T47D (cell line): ENCODE results near the gene VSX2.
A peak's percentile ranks its signal among the peaks of the same experiment; 100 is the strongest.

ENCODE experiments used
- DNase-seq, 2 experiments: peaks; one replicate each; pipeline versions ENCODE4 v3.0.0 to v3.0.0-alpha.2; 2011 to 2012; ENCODE audit warnings: low read depth in 1 of 2, low spot score in 1 of 2
- JUND ChIP-seq: IDR thresholded peaks from 2 replicates; pipeline ENCODE4 v1.6.1; 2012; ENCODE audit warnings: low read depth
- in situ Hi-C: cut with HindIII; loops from 2 replicates; pipeline ENCODE4 v1.10.0; 2016; ENCODE audit warnings: low sequenced_read_pairs, low pct_unique_long_range_greater_than_20kb

The VSX2 gene

GRCh38 chr14:74271365-74271764 is 32.1 kb downstream of the VSX2 start:
- no peak for TF ChIP-seq JUND
- in situ Hi-C loops, result no loop called here
- DNase-seq, result no peak

- in situ Hi-C loops, result no loop called here
- TF ChIP-seq JUND, result no peak
- DNase-seq, result peak in 1 of 2 experiments; percentile 37
Measured at GRCh38 chr14:74275241-74275841, 36.1 kb downstream of the VSX2 start.

- DNase-seq, result no peak
- in situ Hi-C loops, result no loop called here
- TF ChIP-seq JUND, result no peak
Measured at GRCh38 chr14:74278080-74278479, 38.8 kb downstream of the VSX2 start.

GRCh38 chr14:74281069-74281468 is 41.8 kb downstream of the VSX2 start:
- no peak for TF ChIP-seq JUND
- in situ Hi-C loops, result no loop called here
- no peak for DNase-seq

GRCh38 chr14:74286736-74287135 is 47.5 kb downstream of the VSX2 start:
- in situ Hi-C loops, result no loop called here
- TF ChIP-seq JUND, result no peak

GRCh38 chr14:74289801-74290200 is 50.6 kb downstream of the VSX2 start:
- in situ Hi-C loops, result no loop called here
- no peak for TF ChIP-seq JUND
- DNase-seq, result no peak

More at GRCh38 chr14:74286736-74287135, 47.5 kb downstream of the VSX2 start:
- DNase-seq, result no peak

GRCh38 chr14:74290415-74290814 is 51.2 kb downstream of the VSX2 start:
- TF ChIP-seq JUND, result no peak
- DNase-seq, result peak in 1 of 2 experiments; percentile 50
- in situ Hi-C loops, result no loop called here

- in situ Hi-C loops, result no loop called here
- TF ChIP-seq JUND, result no peak
- no peak for DNase-seq
Measured at GRCh38 chr14:74292061-74292460, 52.8 kb downstream of the VSX2 start.

GRCh38 chr14:74293606-74294005 is 54.4 kb downstream of the VSX2 start:
- no peak for TF ChIP-seq JUND
- no peak for DNase-seq
- in situ Hi-C loops, result no loop called here

- in situ Hi-C loops, result no loop called here
- DNase-seq, result no peak
- no peak for TF ChIP-seq JUND
Measured at GRCh38 chr14:74296037-74296467, 56.8 kb downstream of the VSX2 start.

- no peak for DNase-seq
- TF ChIP-seq JUND, result no peak
- in situ Hi-C loops, result no loop called here
Measured at GRCh38 chr14:74297986-74298385, 58.7 kb downstream of the VSX2 start.

GRCh38 chr14:74299061-74299545 is 59.9 kb downstream of the VSX2 start:
- in situ Hi-C loops, result no loop called here
- DNase-seq, result no peak
- TF ChIP-seq JUND, result no peak

GRCh38 chr14:74301594-74302151 is 62.4 kb downstream of the VSX2 start:
- in situ Hi-C loops, result no loop called here
- DNase-seq, result no peak
- no peak for TF ChIP-seq JUND

- in situ Hi-C loops, result no loop called here
- DNase-seq, result peak; percentile 51 to 71
- no peak for TF ChIP-seq JUND
Measured at GRCh38 chr14:74302152-74302628, 62.9 kb downstream of the VSX2 start.
